H1 (cell line): Measurements from ENCODE around the gene CCDC83. TPM values are rescaled to one million over a fixed set of nuclear protein-coding genes. Genes with fewer than 3 reads are reported as not detected.

Experiments
- CTCF ChIA-PET: fragments of 300-600 bp; sonication (Branson Sonifier 250); formaldehyde crosslinking; loops from one replicate; lab custom pipeline; 2021; ENCODE audit not compliant: partially characterized antibody; lab: Charles Lee
- POLR2A ChIA-PET: fragments of 300-600 bp; sonication (Branson Sonifier 250); formaldehyde crosslinking; loops from one replicate; lab custom pipeline; 2021; ENCODE audit warnings: inconsistent platforms; ENCODE audit not compliant: partially characterized antibody; lab: Charles Lee
- DNase-seq, 2 experiments: peaks; one replicate each; pipeline versions ENCODE4 v3.0.0 to v3.0.0-alpha.2; 2010 to 2022; ENCODE audit warnings: low spot score in 2 of 2, low read depth in 1 of 2, mixed read lengths in 1 of 2
- FAIRE-seq: peaks from 2 replicates; lab custom pipeline; 2011; peaks lifted over from hg19 to GRCh38; lab: Jason Lieb, UNC
- H2AFZ ChIP-seq: 2 replicates; pipeline ENCODE4 v1.8.1; 2012; ENCODE audit warnings: low read length, inconsistent platforms
- H2AK5ac ChIP-seq: 2 replicates; pipeline ENCODE4 v1.6.1; 2013; ENCODE audit warnings: low read depth, low read length
- H2BK120ac ChIP-seq: replicated peaks from 2 replicates; pipeline ENCODE3; 2013; ENCODE audit warnings: low read depth, low read length, inconsistent platforms
- H2BK12ac ChIP-seq: 2 replicates; pipeline ENCODE4 v1.6.1; 2013; ENCODE audit warnings: low read depth, low read length
- H2BK15ac ChIP-seq: 2 replicates; pipeline ENCODE4 v1.6.1; 2013; ENCODE audit warnings: low read length
- H2BK20ac ChIP-seq: 2 replicates; pipeline ENCODE4 v1.6.1; 2013; ENCODE audit warnings: low read length
- H2BK5ac ChIP-seq: 2 replicates; pipeline ENCODE4 v1.6.1; 2013; ENCODE audit warnings: low read depth, low read length
- H3K14ac ChIP-seq: 2 replicates; pipeline ENCODE4 v1.6.1; 2013; ENCODE audit warnings: inconsistent platforms; ENCODE audit not compliant: insufficient read length
- H3K18ac ChIP-seq: 2 replicates; pipeline ENCODE4 v1.6.1; 2013; ENCODE audit warnings: low read length; ENCODE audit errors: extremely low read depth
- H3K23ac ChIP-seq: 2 replicates; pipeline ENCODE4 v1.6.1; 2013; ENCODE audit warnings: inconsistent platforms; ENCODE audit not compliant: insufficient read length
- H3K23me2 ChIP-seq: 2 replicates; pipeline ENCODE4 v1.6.1; 2013; ENCODE audit warnings: low read depth, low read length
- H3K27ac ChIP-seq: 2 replicates; pipeline ENCODE4 v1.6.1; 2011; ENCODE audit warnings: low read depth, low read length, inconsistent platforms
- H3K27me3 ChIP-seq, 4 experiments: replicated peaks in 1 of 4; 1 replicate in 1 of 4; 2 replicates in 3 of 4; pipeline versions ENCODE4 v1.6.1 to v1.8.1; 2011 to 2013; ENCODE audit warnings: low read length in 3 of 4, mild to moderate bottlenecking in 3 of 4, inconsistent platforms in 2 of 4, mixed read lengths in 2 of 4, moderate library complexity in 1 of 4; ENCODE audit not compliant: control insufficient read depth in 3 of 4, insufficient read depth in 3 of 4; ENCODE audit errors: extremely low read depth in 1 of 4
- H3K36me3 ChIP-seq, 4 experiments: 2 replicates each; pipeline versions ENCODE4 v1.6.1 to v1.8.1; 2011 to 2013; ENCODE audit warnings: mild to moderate bottlenecking in 4 of 4, low read length in 3 of 4, moderate library complexity in 2 of 4, control low read depth in 1 of 4, inconsistent platforms in 1 of 4; ENCODE audit not compliant: insufficient read depth in 4 of 4, control insufficient read depth in 2 of 4
- H3K4ac ChIP-seq: replicated peaks from 2 replicates; pipeline ENCODE3; 2013; ENCODE audit warnings: low read length, low read depth, mixed read lengths, inconsistent platforms; ENCODE audit not compliant: insufficient read length
- H3K4me1 ChIP-seq, 4 experiments: replicated peaks in 1 of 4; 1 replicate in 1 of 4; 2 replicates in 3 of 4; pipeline versions ENCODE4 v1.6.1 to v1.8.1; 2011 to 2013; ENCODE audit warnings: low read length in 3 of 4, inconsistent platforms in 2 of 4, mixed read lengths in 1 of 4; ENCODE audit not compliant: insufficient read depth in 4 of 4, control insufficient read depth in 3 of 4
- H3K4me2 ChIP-seq, 2 experiments: 2 replicates each; pipeline versions ENCODE4 v1.6.1 to v1.8.1; 2011 to 2013; ENCODE audit warnings: low read depth in 2 of 2, low read length in 2 of 2, control low read depth in 1 of 2, inconsistent platforms in 1 of 2, mild to moderate bottlenecking in 1 of 2; ENCODE audit not compliant: insufficient read depth in 1 of 2
- H3K4me3 ChIP-seq, 4 experiments: fragments of 200-600, 300-600 bp in 1 of 4; sonication (generic), shearing (Covaris generic), sonication (Bioruptor Twin) in 1 of 4; 2 replicates each; pipeline versions ENCODE4 v1.5.1 to v1.8.1; 2011 to 2016; ENCODE audit warnings: low read length in 4 of 4, low read depth in 3 of 4, control low read depth in 2 of 4, inconsistent platforms in 2 of 4, mild to moderate bottlenecking in 2 of 4, mixed read lengths in 1 of 4, moderate library complexity in 1 of 4; ENCODE audit not compliant: insufficient read depth in 2 of 4; ENCODE audit errors: extremely low read depth in 1 of 4
- H3K56ac ChIP-seq: replicated peaks from 2 replicates; pipeline ENCODE3; 2013; ENCODE audit warnings: low read depth, mild to moderate bottlenecking, mixed read lengths, low read length, inconsistent platforms; ENCODE audit not compliant: insufficient read length
- H3K79me1 ChIP-seq: 2 replicates; pipeline ENCODE4 v1.6.1; 2013; ENCODE audit warnings: low read depth, low read length, control low read depth
- H3K79me2 ChIP-seq, 2 experiments: 2 replicates each; pipeline versions ENCODE4 v1.6.1 to v1.8.1; 2012 to 2013; ENCODE audit warnings: low read length in 2 of 2, mild to moderate bottlenecking in 2 of 2, inconsistent platforms in 1 of 2; ENCODE audit not compliant: insufficient read depth in 2 of 2, control insufficient read depth in 1 of 2
- H3K9ac ChIP-seq, 4 experiments: replicated peaks in 1 of 4; 1 replicate in 1 of 4; 2 replicates in 3 of 4; pipeline versions ENCODE4 v1.6.1 to v1.8.1; 2011 to 2013; ENCODE audit warnings: low read depth in 3 of 4, low read length in 3 of 4, control low read depth in 2 of 4, mild to moderate bottlenecking in 2 of 4, moderate library complexity in 2 of 4, inconsistent platforms in 1 of 4; ENCODE audit errors: extremely low read depth in 1 of 4
- H3K9me3 ChIP-seq, 2 experiments: 2 replicates each; pipeline versions ENCODE4 v1.6.1 to v1.8.1; 2012 to 2013; ENCODE audit warnings: mild to moderate bottlenecking in 2 of 2, moderate library complexity in 2 of 2, control low read depth in 1 of 2, inconsistent platforms in 1 of 2, low read depth in 1 of 2, low read length in 1 of 2, mixed read lengths in 1 of 2; ENCODE audit not compliant: insufficient read depth in 2 of 2
- H4K20me1 ChIP-seq, 2 experiments: replicated peaks in 1 of 2; 2 replicates each; pipeline versions ENCODE3 to v1.8.1; 2011 to 2013; ENCODE audit warnings: inconsistent platforms in 2 of 2, low read length in 2 of 2, mild to moderate bottlenecking in 1 of 2; ENCODE audit not compliant: insufficient read depth in 2 of 2, control insufficient read depth in 1 of 2
- H4K5ac ChIP-seq: 2 replicates; pipeline ENCODE4 v1.6.1; 2013; ENCODE audit warnings: low read length, low read depth, mixed read lengths, inconsistent platforms; ENCODE audit not compliant: insufficient read length
- H4K8ac ChIP-seq: 2 replicates; pipeline ENCODE4 v1.8.0; 2013; ENCODE audit warnings: mild to moderate bottlenecking, moderate library complexity, low read length, inconsistent platforms; ENCODE audit not compliant: insufficient read depth; ENCODE audit errors: extremely low read depth
- H4K91ac ChIP-seq: replicated peaks from 2 replicates; pipeline ENCODE3; 2013; ENCODE audit warnings: low read length, mixed read lengths, inconsistent platforms; ENCODE audit not compliant: insufficient read length
- BACH1 ChIP-seq: IDR thresholded peaks from 2 replicates; pipeline ENCODE4 v1.6.1; 2012; ENCODE audit warnings: low read length, improper control_type of control experiment
- SRF ChIP-seq: IDR thresholded peaks from 2 replicates; pipeline ENCODE4 v1.6.1; 2011; ENCODE audit warnings: mild to moderate bottlenecking, low read depth, low read length, moderate library complexity
- polyA plus RNA-seq, 7 experiments: library from polyadenylated mRNA; depleted of rRNA in 3 of 7; stranded (reverse) in 5 of 7; unstranded in 2 of 7; fragments of >200 nt in 5 of 7; fragments of 200-250 nt in 2 of 7; gene quantifications; 1 replicate in 5 of 7; 2 replicates in 1 of 7; 4 replicates in 1 of 7; pipeline versions ENCODE4 v1.2.1 to v1.2.3, GENCODE V29; 2011 to 2013; ENCODE audit warnings: missing spikeins in 2 of 7, mixed read lengths in 2 of 7
- total RNA-seq: library from RNA; stranded (reverse); fragmentation: NEBNext Ultra II Directional; extraction: Animal tissue kit (Norgen Biotek cat#: 25700); gene quantifications from 2 replicates; pipeline ENCODE4 v1.2.1, GENCODE V29; 2021
- TF ChIP-seq, protein P1 (sequence below): IDR thresholded peaks from 2 replicates; pipeline ENCODE4 v1.6.1; 2012; ENCODE audit warnings: inconsistent platforms

The CCDC83 gene
- total and polyA plus RNA-seq, 2 of the 8 experiments (the other 6 are each of a cell fraction or from before 2014, with no cell fraction given) = not detected

DNA sequence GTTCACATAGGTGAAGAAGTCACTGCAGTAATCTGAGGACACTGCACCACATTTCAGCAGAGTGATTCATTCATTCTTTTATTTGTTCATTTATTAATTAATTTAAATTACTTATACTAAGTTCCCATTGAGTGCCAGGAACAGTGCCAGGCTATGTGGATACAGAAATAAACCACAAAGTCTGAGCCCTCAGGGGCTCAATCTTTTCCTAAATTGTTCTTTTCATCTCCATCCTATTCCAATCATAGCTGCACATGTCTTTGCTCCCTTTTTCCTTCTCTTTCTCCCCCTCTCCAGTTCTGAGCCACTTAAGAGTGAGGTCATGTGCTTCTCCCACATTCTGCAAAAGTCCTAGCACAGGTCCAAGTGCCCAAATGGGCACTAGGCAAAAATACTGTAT lies 49.2 kb upstream of the CCDC83 start:
- Histone ChIP-seq H3K36me3 (no peaks in the 10 kb centered on the region), H4K20me1 (no peaks in the 10 kb centered on the region), H2BK12ac (no peak overlapping the region), H2BK120ac (no peak overlapping the region), H2AK5ac (no peak overlapping the region), H3K79me1 (no peaks in the 10 kb centered on the region), H3K27ac (no peak overlapping the region), H4K91ac (no peak overlapping the region), H3K4ac (no peak overlapping the region), H3K9me3 (no peaks in the 10 kb centered on the region), H3K56ac (no peak overlapping the region), H3K4me1 (peaks cover 2 to 3% (median 2%) of the 10 kb centered on the region in 4 experiments; a peak in 5 of 7 replicates), H2BK5ac (no peak overlapping the region), H3K4me2 (no peak overlapping the region), H2BK15ac (no peak overlapping the region), H2AFZ (no peak overlapping the region), H3K9ac (no peak overlapping the region), H4K5ac (no peak overlapping the region), H2BK20ac (no peak overlapping the region), H3K18ac (no peak overlapping the region), H3K23ac (no peak overlapping the region), H3K14ac (no peak overlapping the region), H4K8ac (no peak overlapping the region), H3K27me3 (peaks cover 0 to 18% (median 10%) of the 10 kb centered on the region in 4 experiments; a peak in 6 of 7 replicates), H3K4me3 (no peak overlapping the region), H3K23me2 (peaks cover 10% of the 10 kb centered on the region; the same call in 1 of the 2 replicates), H3K79me2 (no peaks in the 10 kb centered on the region)
- DNase-seq = no peak
- TF ChIP-seq, protein P1, sequence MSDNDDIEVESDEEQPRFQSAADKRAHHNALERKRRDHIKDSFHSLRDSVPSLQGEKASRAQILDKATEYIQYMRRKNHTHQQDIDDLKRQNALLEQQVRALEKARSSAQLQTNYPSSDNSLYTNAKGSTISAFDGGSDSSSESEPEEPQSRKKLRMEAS = no peak
- TF ChIP-seq SRF (no peak), BACH1 (no peak)
- CTCF ChIA-PET = interaction anchor here (1.8 to 2.2 kb wide), 2 partner anchors 19 to 49 kb away, joined by 4 to 6 read pairs; partner anchors contain the start of gene CCDC83
- POLR2A ChIA-PET = no interaction called here
- FAIRE-seq = no peak
